Measurements from ENCODE around the gene P2RX2. TPM values are rescaled to one million over a fixed set of nuclear protein-coding genes. Genes with fewer than 3 reads are reported as not detected.

The P2RX2 gene
- total and polyA plus RNA-seq, 4 donors = not detected

DNA sequence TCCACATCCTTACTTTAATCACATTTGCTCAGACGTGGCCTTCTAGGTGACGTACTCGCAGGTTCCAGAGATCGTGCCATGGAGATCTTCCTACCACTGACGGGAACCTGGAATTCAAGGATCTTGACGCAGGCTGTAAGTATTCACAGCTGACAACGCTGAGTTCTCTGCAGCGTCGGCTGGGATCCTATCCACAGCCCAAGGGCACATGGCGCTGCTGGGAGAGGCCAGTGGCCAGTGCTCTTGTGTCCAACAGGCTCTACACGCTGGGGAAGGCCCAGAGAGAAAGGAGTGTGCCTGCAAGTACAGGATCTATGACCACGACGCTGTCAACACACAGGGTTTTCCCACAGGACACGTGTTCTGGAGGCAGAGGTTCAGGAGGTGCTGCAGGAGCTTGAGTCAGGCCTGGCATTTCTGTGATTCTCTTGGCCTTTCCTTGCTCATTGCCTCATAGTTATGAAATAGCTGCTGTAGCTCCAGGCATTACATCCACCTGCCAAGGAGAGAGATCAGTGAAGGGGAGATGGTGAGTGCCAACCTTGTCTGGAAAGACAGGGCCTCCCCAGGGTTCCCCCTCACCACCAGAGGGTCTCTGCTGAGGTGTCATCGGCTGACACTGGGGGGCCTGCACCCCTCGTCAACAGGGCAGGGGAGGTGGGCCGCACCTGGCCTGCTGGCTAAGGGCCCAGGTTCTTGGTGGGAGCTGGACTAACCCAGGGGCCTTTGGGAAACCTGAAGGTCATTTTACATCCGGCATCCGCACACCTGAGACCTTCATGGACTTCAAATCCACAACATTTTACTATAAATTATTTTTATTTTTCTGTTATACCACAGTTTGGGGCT lies 29.5 kb upstream of the P2RX2 start:
- 94% methylated on average over 19 of the region's 19 CpGs for WGBS
- no peak for DNase-seq (ENCODE audit: low spot score)

DNA sequence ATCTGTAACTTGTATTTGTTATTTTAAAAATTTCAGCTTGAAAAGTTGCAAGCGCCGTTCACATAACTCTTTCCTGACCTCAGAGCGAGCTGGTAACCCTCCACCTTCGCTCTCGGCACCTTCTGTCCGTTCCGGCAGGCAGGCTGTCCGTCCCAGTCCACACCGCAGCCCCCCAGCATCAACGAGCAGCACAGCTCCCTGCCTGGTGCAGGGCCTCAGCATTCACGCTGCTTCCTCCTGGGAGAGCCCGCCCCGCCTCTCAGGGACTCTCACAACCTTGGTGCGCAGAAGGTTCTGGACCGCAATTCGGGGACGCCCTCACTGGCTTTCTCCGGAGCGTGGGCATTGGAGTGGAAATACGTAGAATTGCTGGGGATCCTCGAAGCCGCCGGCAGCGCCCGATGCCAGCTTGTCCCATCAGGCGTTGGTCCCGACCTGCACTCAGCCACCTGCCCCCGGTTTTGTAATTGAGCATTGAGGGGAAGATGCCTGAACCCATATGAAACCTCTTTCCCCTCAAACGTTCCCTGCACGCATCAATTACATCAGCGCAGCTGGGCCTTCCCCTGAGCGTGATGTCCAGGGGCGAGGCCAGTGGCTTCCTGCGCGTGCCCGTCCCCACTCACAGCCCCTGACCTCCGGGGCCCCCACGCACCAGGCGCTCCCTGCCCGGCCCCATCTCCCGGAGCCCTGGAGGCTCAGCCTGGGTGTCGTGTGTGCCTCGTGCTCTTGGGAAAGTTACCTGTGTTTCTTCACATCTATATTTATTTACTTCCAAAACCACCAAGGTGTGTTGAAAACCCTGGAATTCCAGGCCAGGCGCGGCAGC lies 27.3 kb upstream of the P2RX2 start:
- Histone ChIP-seq H3K4me1 (ENCODE audit: control insufficient read depth in 4 of 4, insufficient read depth in 4 of 4, low read length in 3 of 4) (peaks cover 0 to 6% (median 1%) of the 10 kb centered on the region in 4 donors), H3K9ac (ENCODE audit: low read depth in 1 of 2, low read length in 2 of 2) (no peak overlapping the region), H3K36me3 (ENCODE audit: control insufficient read depth in 4 of 4, insufficient read depth in 3 of 4, low read depth in 1 of 4, low read length in 3 of 4) (no peaks in the 10 kb centered on the region), H3K27me3 (ENCODE audit: control insufficient read depth in 4 of 4, insufficient read depth in 4 of 4, low read length in 3 of 4) (no peaks in the 10 kb centered on the region), H3K9me3 (ENCODE audit: control insufficient read depth in 4 of 4, low read length in 3 of 4) (no peaks in the 10 kb centered on the region), H3K27ac (ENCODE audit: low read depth in 1 of 2, low read length in 2 of 2) (no peak overlapping the region), H3K4me3 (ENCODE audit: low read depth in 1 of 3, low read length in 3 of 3) (no peak overlapping the region)
- WGBS = 95% methylated on average over 45 of the region's 45 CpGs
- no peak for DNase-seq (ENCODE audit: low spot score)
- TF ChIP-seq, protein P1, sequence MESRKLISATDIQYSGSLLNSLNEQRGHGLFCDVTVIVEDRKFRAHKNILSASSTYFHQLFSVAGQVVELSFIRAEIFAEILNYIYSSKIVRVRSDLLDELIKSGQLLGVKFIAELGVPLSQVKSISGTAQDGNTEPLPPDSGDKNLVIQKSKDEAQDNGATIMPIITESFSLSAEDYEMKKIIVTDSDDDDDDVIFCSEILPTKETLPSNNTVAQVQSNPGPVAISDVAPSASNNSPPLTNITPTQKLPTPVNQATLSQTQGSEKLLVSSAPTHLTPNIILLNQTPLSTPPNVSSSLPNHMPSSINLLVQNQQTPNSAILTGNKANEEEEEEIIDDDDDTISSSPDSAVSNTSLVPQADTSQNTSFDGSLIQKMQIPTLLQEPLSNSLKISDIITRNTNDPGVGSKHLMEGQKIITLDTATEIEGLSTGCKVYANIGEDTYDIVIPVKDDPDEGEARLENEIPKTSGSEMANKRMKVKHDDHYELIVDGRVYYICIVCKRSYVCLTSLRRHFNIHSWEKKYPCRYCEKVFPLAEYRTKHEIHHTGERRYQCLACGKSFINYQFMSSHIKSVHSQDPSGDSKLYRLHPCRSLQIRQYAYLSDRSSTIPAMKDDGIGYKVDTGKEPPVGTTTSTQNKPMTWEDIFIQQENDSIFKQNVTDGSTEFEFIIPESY (IDR thresholded peaks at IDR 0.05) = no peak
- TF ChIP-seq, protein P2, sequence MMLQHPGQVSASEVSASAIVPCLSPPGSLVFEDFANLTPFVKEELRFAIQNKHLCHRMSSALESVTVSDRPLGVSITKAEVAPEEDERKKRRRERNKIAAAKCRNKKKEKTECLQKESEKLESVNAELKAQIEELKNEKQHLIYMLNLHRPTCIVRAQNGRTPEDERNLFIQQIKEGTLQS (IDR thresholded peaks at IDR 0.05) = no peak
- TF ChIP-seq NR2F2 (IDR thresholded peaks at IDR 0.05) = no peak
- TF ChIP-seq, protein P3, sequence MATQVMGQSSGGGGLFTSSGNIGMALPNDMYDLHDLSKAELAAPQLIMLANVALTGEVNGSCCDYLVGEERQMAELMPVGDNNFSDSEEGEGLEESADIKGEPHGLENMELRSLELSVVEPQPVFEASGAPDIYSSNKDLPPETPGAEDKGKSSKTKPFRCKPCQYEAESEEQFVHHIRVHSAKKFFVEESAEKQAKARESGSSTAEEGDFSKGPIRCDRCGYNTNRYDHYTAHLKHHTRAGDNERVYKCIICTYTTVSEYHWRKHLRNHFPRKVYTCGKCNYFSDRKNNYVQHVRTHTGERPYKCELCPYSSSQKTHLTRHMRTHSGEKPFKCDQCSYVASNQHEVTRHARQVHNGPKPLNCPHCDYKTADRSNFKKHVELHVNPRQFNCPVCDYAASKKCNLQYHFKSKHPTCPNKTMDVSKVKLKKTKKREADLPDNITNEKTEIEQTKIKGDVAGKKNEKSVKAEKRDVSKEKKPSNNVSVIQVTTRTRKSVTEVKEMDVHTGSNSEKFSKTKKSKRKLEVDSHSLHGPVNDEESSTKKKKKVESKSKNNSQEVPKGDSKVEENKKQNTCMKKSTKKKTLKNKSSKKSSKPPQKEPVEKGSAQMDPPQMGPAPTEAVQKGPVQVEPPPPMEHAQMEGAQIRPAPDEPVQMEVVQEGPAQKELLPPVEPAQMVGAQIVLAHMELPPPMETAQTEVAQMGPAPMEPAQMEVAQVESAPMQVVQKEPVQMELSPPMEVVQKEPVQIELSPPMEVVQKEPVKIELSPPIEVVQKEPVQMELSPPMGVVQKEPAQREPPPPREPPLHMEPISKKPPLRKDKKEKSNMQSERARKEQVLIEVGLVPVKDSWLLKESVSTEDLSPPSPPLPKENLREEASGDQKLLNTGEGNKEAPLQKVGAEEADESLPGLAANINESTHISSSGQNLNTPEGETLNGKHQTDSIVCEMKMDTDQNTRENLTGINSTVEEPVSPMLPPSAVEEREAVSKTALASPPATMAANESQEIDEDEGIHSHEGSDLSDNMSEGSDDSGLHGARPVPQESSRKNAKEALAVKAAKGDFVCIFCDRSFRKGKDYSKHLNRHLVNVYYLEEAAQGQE (IDR thresholded peaks at IDR 0.05) = no peak
- no peak for TF ChIP-seq HNF4A (conservative IDR thresholded peaks at IDR 0.05)
- TF ChIP-seq, protein P4, sequence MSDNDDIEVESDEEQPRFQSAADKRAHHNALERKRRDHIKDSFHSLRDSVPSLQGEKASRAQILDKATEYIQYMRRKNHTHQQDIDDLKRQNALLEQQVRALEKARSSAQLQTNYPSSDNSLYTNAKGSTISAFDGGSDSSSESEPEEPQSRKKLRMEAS (IDR thresholded peaks at IDR 0.05) = no peak
- no peak for TF ChIP-seq YY1 (IDR thresholded peaks at IDR 0.05)
- TF ChIP-seq HNF4G (IDR thresholded peaks at IDR 0.05) = no peak
- no peak for TF ChIP-seq FOXA2 (IDR thresholded peaks at IDR 0.05)
- no peak for TF ChIP-seq RAD21 (IDR thresholded peaks at IDR 0.05)
- no peak for TF ChIP-seq RXRA (IDR thresholded peaks at IDR 0.05)
- no peak for TF ChIP-seq EGR1 (IDR thresholded peaks at IDR 0.05; ENCODE audit: low read depth in 2 of 2)
- TF ChIP-seq, protein P5, sequence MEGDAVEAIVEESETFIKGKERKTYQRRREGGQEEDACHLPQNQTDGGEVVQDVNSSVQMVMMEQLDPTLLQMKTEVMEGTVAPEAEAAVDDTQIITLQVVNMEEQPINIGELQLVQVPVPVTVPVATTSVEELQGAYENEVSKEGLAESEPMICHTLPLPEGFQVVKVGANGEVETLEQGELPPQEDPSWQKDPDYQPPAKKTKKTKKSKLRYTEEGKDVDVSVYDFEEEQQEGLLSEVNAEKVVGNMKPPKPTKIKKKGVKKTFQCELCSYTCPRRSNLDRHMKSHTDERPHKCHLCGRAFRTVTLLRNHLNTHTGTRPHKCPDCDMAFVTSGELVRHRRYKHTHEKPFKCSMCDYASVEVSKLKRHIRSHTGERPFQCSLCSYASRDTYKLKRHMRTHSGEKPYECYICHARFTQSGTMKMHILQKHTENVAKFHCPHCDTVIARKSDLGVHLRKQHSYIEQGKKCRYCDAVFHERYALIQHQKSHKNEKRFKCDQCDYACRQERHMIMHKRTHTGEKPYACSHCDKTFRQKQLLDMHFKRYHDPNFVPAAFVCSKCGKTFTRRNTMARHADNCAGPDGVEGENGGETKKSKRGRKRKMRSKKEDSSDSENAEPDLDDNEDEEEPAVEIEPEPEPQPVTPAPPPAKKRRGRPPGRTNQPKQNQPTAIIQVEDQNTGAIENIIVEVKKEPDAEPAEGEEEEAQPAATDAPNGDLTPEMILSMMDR (IDR thresholded peaks at IDR 0.05; ENCODE audit: low read depth, low read length, missing input control) = no peak
- TF ChIP-seq GABPA (IDR thresholded peaks at IDR 0.05 in 1 of 2, conservative IDR thresholded peaks at IDR 0.05 in 1 of 2) = no peak
- no peak for TF ChIP-seq SP1 (IDR thresholded peaks at IDR 0.05)
- TF ChIP-seq FOXA1 (IDR thresholded peaks at IDR 0.05) = no peak

More for the DNA sequence above, 29.5 kb upstream of the P2RX2 start:
- Histone ChIP-seq H3K4me3 (ENCODE audit: low read depth in 1 of 3, low read length in 3 of 3) (no peak overlapping the region), H3K4me1 (ENCODE audit: control insufficient read depth in 4 of 4, insufficient read depth in 4 of 4, low read length in 3 of 4) (peaks cover 0 to 6% (median 1%) of the 10 kb centered on the region in 4 donors), H3K36me3 (ENCODE audit: control insufficient read depth in 4 of 4, insufficient read depth in 3 of 4, low read depth in 1 of 4, low read length in 3 of 4) (no peaks in the 10 kb centered on the region), H3K27me3 (ENCODE audit: control insufficient read depth in 4 of 4, insufficient read depth in 4 of 4, low read length in 3 of 4) (no peaks in the 10 kb centered on the region), H3K9me3 (ENCODE audit: control insufficient read depth in 4 of 4, low read length in 3 of 4) (no peaks in the 10 kb centered on the region), H3K9ac (ENCODE audit: low read depth in 1 of 2, low read length in 2 of 2) (no peak overlapping the region), H3K27ac (ENCODE audit: low read depth in 1 of 2, low read length in 2 of 2) (no peak overlapping the region)
- TF ChIP-seq JUND (IDR thresholded peaks at IDR 0.05) = no peak
- TF ChIP-seq, protein P3 (IDR thresholded peaks at IDR 0.05) = no peak

All from liver (tissue), 9 donors.